Progenitor cell of endocrine pancreas (in vitro differentiated cells): Measurements from ENCODE around the gene AEN. TPM values are rescaled to one million over a fixed set of nuclear protein-coding genes. Genes with fewer than 3 reads are reported as not detected.
A peak's percentile ranks its signal among the peaks of the same experiment; 100 is the strongest.

ENCODE experiments used
- DNase-seq: peaks from one replicate; pipeline ENCODE4 v3.0.0; 2021; ENCODE audit warnings: low spot score; ENCODE audit not compliant: unreplicated experiment
- H3K27ac Mint-ChIP-seq: 2 replicates; pipeline ENCODE4 v1.8.0; 2021; ENCODE audit warnings: mild to moderate bottlenecking, moderate library complexity, mixed read lengths
- H3K27me3 Mint-ChIP-seq: 2 replicates; pipeline ENCODE4 v1.8.0; 2021; ENCODE audit warnings: mixed read lengths
- H3K36me3 Mint-ChIP-seq: 2 replicates; pipeline ENCODE4 v1.8.0; 2022; ENCODE audit warnings: mixed read lengths; ENCODE audit not compliant: insufficient read depth
- H3K4me1 Mint-ChIP-seq: 2 replicates; pipeline ENCODE4 v1.8.0; 2021; ENCODE audit warnings: low read depth, mixed read lengths
- H3K4me3 Mint-ChIP-seq: 2 replicates; pipeline ENCODE4 v1.8.0; 2021; ENCODE audit warnings: low read depth, mild to moderate bottlenecking, moderate library complexity, mixed read lengths
- H3K9me3 Mint-ChIP-seq: 2 replicates; pipeline ENCODE4 v1.8.0; 2021; ENCODE audit warnings: low read depth, mixed read lengths
- CTCF ChIP-seq: fragments of 200-600 bp; sonication (generic); IDR thresholded peaks from one replicate; pipeline ENCODE4 v1.5.0; 2021; ENCODE audit warnings: antibody characterized with exemption, mild to moderate bottlenecking; ENCODE audit not compliant: unreplicated experiment
- total RNA-seq: library from RNA; stranded (reverse); gene quantifications from 2 replicates; pipeline ENCODE4 v1.2.1, GENCODE V29; 2021

Gene AEN
- total RNA-seq, 1 donor from 2014 or later: 28.2 TPM

- no peak overlapping the region for H3K27ac Mint-ChIP-seq
- no peak overlapping the region for H3K4me3 Mint-ChIP-seq
- TF ChIP-seq CTCF: no peak
- no peaks in the 10 kb centered on the region for H3K9me3 Mint-ChIP-seq
- peaks cover 12% of the 10 kb centered on the region for H3K27me3 Mint-ChIP-seq
- no peak for DNase-seq
- no peaks in the 10 kb centered on the region for H3K36me3 Mint-ChIP-seq
- H3K4me1 Mint-ChIP-seq: no peaks in the 10 kb centered on the region
Measured at GRCh38 chr15:88656760-88657221, 35.7 kb downstream of the AEN start.

DNA sequence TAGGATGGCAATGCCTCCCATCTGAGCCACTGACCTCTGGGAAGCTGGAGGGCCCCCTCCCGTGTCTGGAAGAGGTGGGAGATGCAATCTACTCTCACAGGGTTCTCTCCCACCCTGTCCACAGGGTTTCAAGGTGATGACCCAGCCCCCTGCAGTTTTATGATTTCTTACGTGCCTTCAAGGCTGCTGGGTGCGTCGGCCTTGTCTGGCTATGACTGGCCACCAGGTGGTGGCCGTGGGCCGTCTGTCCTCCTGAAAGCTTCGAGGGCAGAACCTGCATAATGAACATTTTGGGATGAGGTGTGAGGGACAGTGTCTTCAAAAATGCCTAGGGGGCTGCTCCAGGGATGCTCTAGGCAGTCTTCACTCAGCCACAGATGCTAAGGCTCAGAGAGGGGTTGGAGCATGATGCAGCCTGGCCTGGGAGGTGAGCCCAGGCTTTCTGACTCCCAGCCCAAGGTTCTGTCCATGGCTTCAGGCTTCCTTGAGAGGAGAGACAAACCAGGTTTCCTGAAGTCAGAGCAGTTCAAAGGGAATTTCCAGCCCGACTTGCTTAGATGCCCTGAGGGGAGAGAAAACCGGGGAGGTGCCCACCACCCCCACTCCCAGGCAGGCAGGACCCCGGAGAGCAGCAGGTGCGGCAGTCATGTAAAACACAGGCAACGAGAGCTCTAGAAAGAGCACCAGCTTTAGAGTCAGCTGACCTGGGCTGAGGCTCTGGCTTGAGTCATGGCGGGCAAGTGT is 36.4 kb downstream of the AEN start:
- peak; percentile 79 for TF ChIP-seq CTCF
- peak; percentile 33 for DNase-seq
- H3K9me3 Mint-ChIP-seq: peaks cover 5% of the 10 kb centered on the region
- H3K27me3 Mint-ChIP-seq: peaks cover 12% of the 10 kb centered on the region
- H3K4me1 Mint-ChIP-seq: no peaks in the 10 kb centered on the region
- H3K36me3 Mint-ChIP-seq: no peaks in the 10 kb centered on the region
- no peak overlapping the region for H3K27ac Mint-ChIP-seq
- H3K4me3 Mint-ChIP-seq: no peak overlapping the region

DNA sequence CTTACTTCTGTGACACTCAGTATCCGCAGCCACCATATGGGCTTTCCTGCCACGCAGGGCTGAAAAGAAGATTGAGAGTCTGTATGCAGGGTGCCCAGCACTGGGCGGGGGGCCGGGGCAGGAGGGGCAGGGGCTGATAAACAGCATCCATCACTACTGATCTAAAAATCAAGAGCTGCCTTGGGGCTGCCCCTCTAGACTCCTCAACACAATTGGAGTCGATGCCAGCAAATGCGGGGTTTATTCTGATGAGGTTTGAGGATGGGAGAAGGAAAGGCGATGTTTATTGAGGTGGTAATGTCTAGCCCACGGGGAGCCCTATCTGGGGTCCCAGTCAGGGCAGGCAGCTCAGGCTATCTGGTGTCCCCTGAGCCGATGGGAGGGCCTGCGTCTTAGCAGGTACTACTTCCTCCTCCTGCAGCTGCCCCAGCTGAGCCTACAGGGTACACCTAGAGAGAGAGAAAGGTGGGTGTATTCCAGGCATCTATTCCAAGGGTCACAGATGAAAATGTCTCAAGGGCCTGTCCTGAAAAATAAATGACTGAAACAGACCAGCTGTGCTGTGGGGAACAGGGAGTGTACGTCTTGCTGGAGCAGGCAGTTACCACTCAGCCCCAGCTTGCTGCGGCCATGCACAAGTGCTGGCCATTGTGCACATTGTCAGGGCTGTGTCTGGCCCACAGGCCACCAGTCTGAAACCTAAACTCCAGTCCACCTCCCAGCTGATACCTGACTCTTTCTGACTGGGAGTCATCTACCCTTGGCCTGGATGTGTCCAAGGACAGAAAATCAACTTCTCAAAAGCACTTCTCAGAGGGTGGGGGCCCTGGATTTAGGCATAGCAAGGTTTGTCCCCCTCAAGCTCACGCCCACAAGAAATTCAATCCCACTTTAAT is 37.2 kb downstream of the AEN start:
- no peak overlapping the region for H3K4me3 Mint-ChIP-seq
- peaks cover 5% of the 10 kb centered on the region for H3K9me3 Mint-ChIP-seq
- no peak overlapping the region for H3K27ac Mint-ChIP-seq
- no peaks in the 10 kb centered on the region for H3K36me3 Mint-ChIP-seq
- no peaks in the 10 kb centered on the region for H3K4me1 Mint-ChIP-seq
- no peak for DNase-seq
- H3K27me3 Mint-ChIP-seq: peaks cover 12% of the 10 kb centered on the region
- TF ChIP-seq CTCF: no peak

GRCh38 chr15:88658972-88659931 is 38.1 kb downstream of the AEN start:
- Mint-ChIP-seq H3K4me3 (no peak overlapping the region), H3K4me1 (no peaks in the 10 kb centered on the region), H3K27ac (no peak overlapping the region), H3K27me3 (peaks cover 12% of the 10 kb centered on the region), H3K36me3 (no peaks in the 10 kb centered on the region), H3K9me3 (peaks cover 5% of the 10 kb centered on the region)
- DNase-seq: no peak
- TF ChIP-seq CTCF: no peak
